Parathyroid adenoma (tissue), 2 donors: ENCODE data around the gene SLC24A3.

Source experiments
- H2AFZ ChIP-seq: fragments of 300-600 bp; sonication (generic); one replicate; pipeline ENCODE4 v1.7.0; 2017; ENCODE audit warnings: antibody characterized with exemption, mild to moderate bottlenecking
- H3K27ac ChIP-seq: fragments of 300-600 bp; sonication (generic); one replicate; pipeline ENCODE4 v1.7.0; 2017
- H3K27me3 ChIP-seq: fragments of 300-600 bp; sonication (generic); one replicate; pipeline ENCODE4 v1.7.0; 2017; ENCODE audit warnings: low read length; ENCODE audit not compliant: control insufficient read depth, insufficient read depth
- H3K36me3 ChIP-seq: fragments of 300-600 bp; sonication (generic); one replicate; pipeline ENCODE4 v1.7.0; 2017; ENCODE audit warnings: low read length; ENCODE audit not compliant: control insufficient read depth, insufficient read depth
- H3K4me1 ChIP-seq: fragments of 300-600 bp; sonication (generic); one replicate; pipeline ENCODE4 v1.7.0; 2017; ENCODE audit warnings: control low read depth
- H3K4me2 ChIP-seq: fragments of 300-600 bp; sonication (generic); one replicate; pipeline ENCODE4 v1.7.0; 2017; ENCODE audit warnings: low read length
- H3K4me3 ChIP-seq: fragments of 300-600 bp; sonication (generic); one replicate; pipeline ENCODE4 v1.7.0; 2017; ENCODE audit warnings: low read depth, low read length
- H3K79me2 ChIP-seq: fragments of 300-600 bp; sonication (generic); one replicate; pipeline ENCODE4 v1.7.0; 2017; ENCODE audit warnings: control low read depth
- H3K9ac ChIP-seq: fragments of 300-600 bp; sonication (generic); one replicate; pipeline ENCODE4 v1.7.0; 2017; ENCODE audit warnings: mild to moderate bottlenecking
- H3K9me3 ChIP-seq: fragments of 300-600 bp; sonication (generic); one replicate; pipeline ENCODE4 v1.7.0; 2017; ENCODE audit warnings: low read length; ENCODE audit not compliant: control insufficient read depth
- CTCF ChIP-seq: fragments of 300-600 bp; sonication (generic); IDR thresholded peaks from one replicate; pipeline ENCODE4 v1.7.0; 2017; ENCODE audit warnings: antibody characterized with exemption, mild to moderate bottlenecking
- donor health status: primary hyperparathyroidism.

Gene SLC24A3

GRCh38 chr20:19338960-19339359 lies 126.5 kb downstream of the SLC24A3 start:
- Histone ChIP-seq H3K36me3 (no peaks in the 10 kb centered on the region), H3K9me3 (no peaks in the 10 kb centered on the region), H3K4me2 (no peak overlapping the region), H3K4me1 (peaks cover 9% of the 10 kb centered on the region), H2AFZ (no peak overlapping the region), H3K4me3 (no peak overlapping the region), H3K79me2 (no peaks in the 10 kb centered on the region), H3K9ac (no peak overlapping the region), H3K27me3 (no peaks in the 10 kb centered on the region), H3K27ac (no peak overlapping the region)
- no peak for TF ChIP-seq CTCF

- Histone ChIP-seq H3K27me3 (no peaks in the 10 kb centered on the region), H3K27ac (no peak overlapping the region), H3K79me2 (no peaks in the 10 kb centered on the region), H3K4me2 (no peak overlapping the region), H3K36me3 (no peaks in the 10 kb centered on the region), H3K4me1 (peaks cover 9% of the 10 kb centered on the region), H3K9ac (no peak overlapping the region), H2AFZ (no peak overlapping the region), H3K9me3 (no peaks in the 10 kb centered on the region), H3K4me3 (no peak overlapping the region)
- no peak for TF ChIP-seq CTCF
Observed at GRCh38 chr20:19341348-19342053, 129.1 kb downstream of the SLC24A3 start.

GRCh38 chr20:19344341-19344740 lies 131.9 kb downstream of the SLC24A3 start:
- no peak overlapping the region for H3K4me2 ChIP-seq
- no peak for TF ChIP-seq CTCF

GRCh38 chr20:19347943-19348456 lies 135.6 kb downstream of the SLC24A3 start:
- no peaks in the 10 kb centered on the region for H3K9me3 ChIP-seq
- H2AFZ ChIP-seq = no peak overlapping the region
- no peak overlapping the region for H3K4me3 ChIP-seq
- H3K4me2 ChIP-seq = no peak overlapping the region
- H3K36me3 ChIP-seq = no peaks in the 10 kb centered on the region
- no peaks in the 10 kb centered on the region for H3K27me3 ChIP-seq
- no peaks in the 10 kb centered on the region for H3K4me1 ChIP-seq
- no peak for TF ChIP-seq CTCF
- H3K27ac ChIP-seq = no peak overlapping the region
- no peak overlapping the region for H3K9ac ChIP-seq
- no peaks in the 10 kb centered on the region for H3K79me2 ChIP-seq

More at GRCh38 chr20:19344341-19344740, 131.9 kb downstream of the SLC24A3 start:
- Histone ChIP-seq H3K79me2 (no peaks in the 10 kb centered on the region), H3K9ac (no peak overlapping the region), H3K4me1 (peaks cover 9% of the 10 kb centered on the region), H3K27me3 (no peaks in the 10 kb centered on the region), H3K27ac (no peak overlapping the region), H3K4me3 (no peak overlapping the region), H2AFZ (no peak overlapping the region), H3K9me3 (no peaks in the 10 kb centered on the region), H3K36me3 (no peaks in the 10 kb centered on the region)

- no peak overlapping the region for H3K27ac ChIP-seq
- H3K36me3 ChIP-seq = no peaks in the 10 kb centered on the region
- H2AFZ ChIP-seq = no peak overlapping the region
- H3K4me1 ChIP-seq = no peaks in the 10 kb centered on the region
- no peak overlapping the region for H3K4me3 ChIP-seq
- no peaks in the 10 kb centered on the region for H3K9me3 ChIP-seq
- no peaks in the 10 kb centered on the region for H3K79me2 ChIP-seq
- H3K4me2 ChIP-seq = no peak overlapping the region
- no peak overlapping the region for H3K9ac ChIP-seq
- no peak for TF ChIP-seq CTCF
- no peaks in the 10 kb centered on the region for H3K27me3 ChIP-seq
Observed at GRCh38 chr20:19348582-19348981, 136.1 kb downstream of the SLC24A3 start.
